Measurements from ENCODE around the gene VMP1. TPM values are rescaled to one million over a fixed set of nuclear protein-coding genes. Genes with fewer than 3 reads are reported as not detected.
"Not testable (repeated sequence)": the region's sequence is repeated elsewhere in the genome, so short reads cannot be mapped to it uniquely, and the experiment has no call there.

The VMP1 gene
- total RNA-seq, 1 donor: 460 TPM

GRCh38 chr17:59853168-59853918 is 145.9 kb downstream of the VMP1 start:
- H3K27me3 ChIP-seq (ENCODE audit: insufficient read depth, low read length): no peaks in the 10 kb centered on the region
- H3K4me1 ChIP-seq (ENCODE audit: insufficient read depth, low read length): peaks cover 65% of the 10 kb centered on the region

GRCh38 chr17:59853919-59854729 is 146.7 kb downstream of the VMP1 start:
- H3K27me3 ChIP-seq (ENCODE audit: insufficient read depth, low read length); H3K4me3 ChIP-seq (ENCODE audit: low read length); H3K9me3 ChIP-seq (ENCODE audit: low read depth, low read length): not testable (repeated sequence)
- peaks cover 61% of the 10 kb centered on the region for H3K4me1 ChIP-seq (ENCODE audit: insufficient read depth, low read length)

More at GRCh38 chr17:59853168-59853918, 145.9 kb downstream of the VMP1 start:
- no peak overlapping the region for H3K4me3 ChIP-seq (ENCODE audit: low read length)
- H3K9me3 ChIP-seq (ENCODE audit: low read depth, low read length): no peaks in the 10 kb centered on the region

- H3K4me1 ChIP-seq (ENCODE audit: insufficient read depth, low read length): peaks cover 38% of the 10 kb centered on the region
- no peak overlapping the region for H3K4me3 ChIP-seq (ENCODE audit: low read length)
- H3K9me3 ChIP-seq (ENCODE audit: low read depth, low read length): no peaks in the 10 kb centered on the region
- no peaks in the 10 kb centered on the region for H3K27me3 ChIP-seq (ENCODE audit: insufficient read depth, low read length)
Measured at GRCh38 chr17:59856859-59857794, 149.7 kb downstream of the VMP1 start.

- no peak overlapping the region for H3K4me3 ChIP-seq (ENCODE audit: low read length)
- H3K9me3 ChIP-seq (ENCODE audit: low read depth, low read length): no peaks in the 10 kb centered on the region
- H3K4me1 ChIP-seq (ENCODE audit: insufficient read depth, low read length): peaks cover 27% of the 10 kb centered on the region
- H3K27me3 ChIP-seq (ENCODE audit: insufficient read depth, low read length): no peaks in the 10 kb centered on the region
Measured at GRCh38 chr17:59858167-59858816, 150.8 kb downstream of the VMP1 start.

- no peak overlapping the region for H3K4me3 ChIP-seq (ENCODE audit: low read length)
- H3K27me3 ChIP-seq (ENCODE audit: insufficient read depth, low read length): no peaks in the 10 kb centered on the region
- peaks cover 23% of the 10 kb centered on the region for H3K4me1 ChIP-seq (ENCODE audit: insufficient read depth, low read length)
- no peaks in the 10 kb centered on the region for H3K9me3 ChIP-seq (ENCODE audit: low read depth, low read length)
Measured at GRCh38 chr17:59858932-59859331, 151.5 kb downstream of the VMP1 start.

GRCh38 chr17:59859444-59860025 is 152.1 kb downstream of the VMP1 start:
- Histone ChIP-seq H3K9me3 (ENCODE audit: low read depth, low read length) (no peaks in the 10 kb centered on the region), H3K4me3 (ENCODE audit: low read length) (no peak overlapping the region), H3K4me1 (ENCODE audit: insufficient read depth, low read length) (peaks cover 23% of the 10 kb centered on the region), H3K27me3 (ENCODE audit: insufficient read depth, low read length) (no peaks in the 10 kb centered on the region)

GRCh38 chr17:59863616-59864015 is 156.2 kb downstream of the VMP1 start:
- Histone ChIP-seq H3K9me3 (ENCODE audit: low read depth, low read length) (no peaks in the 10 kb centered on the region), H3K27me3 (ENCODE audit: insufficient read depth, low read length) (no peaks in the 10 kb centered on the region), H3K4me3 (ENCODE audit: low read length) (no peak overlapping the region), H3K4me1 (ENCODE audit: insufficient read depth, low read length) (peaks cover 6% of the 10 kb centered on the region)

- Histone ChIP-seq H3K9me3 (ENCODE audit: low read depth, low read length) (no peaks in the 10 kb centered on the region), H3K4me3 (ENCODE audit: low read length) (no peak overlapping the region), H3K27me3 (ENCODE audit: insufficient read depth, low read length) (no peaks in the 10 kb centered on the region), H3K4me1 (ENCODE audit: insufficient read depth, low read length) (no peaks in the 10 kb centered on the region)
Measured at GRCh38 chr17:59869941-59870218, 162.4 kb downstream of the VMP1 start.

GRCh38 chr17:59870482-59870881 is 163.0 kb downstream of the VMP1 start:
- Histone ChIP-seq H3K9me3 (ENCODE audit: low read depth, low read length) (no peaks in the 10 kb centered on the region), H3K27me3 (ENCODE audit: insufficient read depth, low read length) (no peaks in the 10 kb centered on the region), H3K4me1 (ENCODE audit: insufficient read depth, low read length) (no peaks in the 10 kb centered on the region), H3K4me3 (ENCODE audit: low read length) (no peak overlapping the region)

GRCh38 chr17:59872351-59872750 is 164.9 kb downstream of the VMP1 start:
- H3K4me3 ChIP-seq (ENCODE audit: low read length): no peak overlapping the region
- H3K27me3 ChIP-seq (ENCODE audit: insufficient read depth, low read length): no peaks in the 10 kb centered on the region
- no peaks in the 10 kb centered on the region for H3K9me3 ChIP-seq (ENCODE audit: low read depth, low read length)
- H3K4me1 ChIP-seq (ENCODE audit: insufficient read depth, low read length): peaks cover 8% of the 10 kb centered on the region

- not testable (repeated sequence) for H3K4me3 ChIP-seq (ENCODE audit: low read length); H3K4me1 ChIP-seq (ENCODE audit: insufficient read depth, low read length); H3K9me3 ChIP-seq (ENCODE audit: low read depth, low read length); H3K27me3 ChIP-seq (ENCODE audit: insufficient read depth, low read length)
Measured at GRCh38 chr17:59873414-59873813, 166.0 kb downstream of the VMP1 start.

GRCh38 chr17:59874376-59874775 is 166.9 kb downstream of the VMP1 start:
- Histone ChIP-seq H3K4me3 (ENCODE audit: low read length) (no peak overlapping the region), H3K4me1 (ENCODE audit: insufficient read depth, low read length) (peaks cover 8% of the 10 kb centered on the region), H3K27me3 (ENCODE audit: insufficient read depth, low read length) (no peaks in the 10 kb centered on the region), H3K9me3 (ENCODE audit: low read depth, low read length) (no peaks in the 10 kb centered on the region)

- H3K4me3 ChIP-seq (ENCODE audit: low read length): no peak overlapping the region
- H3K9me3 ChIP-seq (ENCODE audit: low read depth, low read length): no peaks in the 10 kb centered on the region
- H3K4me1 ChIP-seq (ENCODE audit: insufficient read depth, low read length): peaks cover 8% of the 10 kb centered on the region
- no peaks in the 10 kb centered on the region for H3K27me3 ChIP-seq (ENCODE audit: insufficient read depth, low read length)
Measured at GRCh38 chr17:59876107-59876506, 168.7 kb downstream of the VMP1 start.

GRCh38 chr17:59877965-59878364 is 170.5 kb downstream of the VMP1 start:
- H3K4me1 ChIP-seq (ENCODE audit: insufficient read depth, low read length): peaks cover 8% of the 10 kb centered on the region
- no peaks in the 10 kb centered on the region for H3K27me3 ChIP-seq (ENCODE audit: insufficient read depth, low read length)
- H3K9me3 ChIP-seq (ENCODE audit: low read depth, low read length): no peaks in the 10 kb centered on the region
- H3K4me3 ChIP-seq (ENCODE audit: low read length): no peak overlapping the region
